GM12864 (cell line): ENCODE results near the gene ABCA4.

Source experiments
- DNase-seq: peaks from one replicate; pipeline ENCODE4 v3.0.0-alpha.2; 2011; ENCODE audit warnings: low read depth
- H3K4me3 ChIP-seq: 2 replicates; pipeline ENCODE4 v1.5.1; 2011; ENCODE audit warnings: mild to moderate bottlenecking, low read depth, low read length, control low read depth
- TF ChIP-seq, protein P1 (sequence below): IDR thresholded peaks from 2 replicates; pipeline ENCODE4 v1.5.1; 2011; ENCODE audit warnings: low read depth, mild to moderate bottlenecking, moderate library complexity, low read length, control low read depth, inconsistent platforms; ENCODE audit errors: missing control alignments

The ABCA4 gene

DNA sequence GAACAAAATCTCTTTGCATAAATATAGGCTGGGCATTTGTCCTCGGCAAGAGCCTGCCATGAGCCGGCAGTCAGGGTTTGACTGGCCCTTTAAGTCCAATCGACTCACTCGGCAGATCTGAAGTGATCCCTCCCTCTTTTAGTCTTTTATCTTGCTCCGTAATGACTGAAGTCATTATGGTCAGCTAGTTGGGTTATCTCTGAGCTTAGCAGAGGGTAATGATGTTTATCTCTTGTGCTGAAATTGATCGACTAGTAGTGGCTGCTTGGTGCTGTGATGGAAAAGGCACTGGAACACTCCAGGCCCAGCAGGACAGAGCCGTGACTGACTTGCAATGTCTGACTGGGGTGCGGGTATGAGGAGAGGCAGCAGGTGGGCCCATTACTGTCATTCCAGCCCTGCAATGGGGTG lies 468 bp upstream of the ABCA4 start:
- no peak overlapping the region for H3K4me3 ChIP-seq
- TF ChIP-seq, protein P1, sequence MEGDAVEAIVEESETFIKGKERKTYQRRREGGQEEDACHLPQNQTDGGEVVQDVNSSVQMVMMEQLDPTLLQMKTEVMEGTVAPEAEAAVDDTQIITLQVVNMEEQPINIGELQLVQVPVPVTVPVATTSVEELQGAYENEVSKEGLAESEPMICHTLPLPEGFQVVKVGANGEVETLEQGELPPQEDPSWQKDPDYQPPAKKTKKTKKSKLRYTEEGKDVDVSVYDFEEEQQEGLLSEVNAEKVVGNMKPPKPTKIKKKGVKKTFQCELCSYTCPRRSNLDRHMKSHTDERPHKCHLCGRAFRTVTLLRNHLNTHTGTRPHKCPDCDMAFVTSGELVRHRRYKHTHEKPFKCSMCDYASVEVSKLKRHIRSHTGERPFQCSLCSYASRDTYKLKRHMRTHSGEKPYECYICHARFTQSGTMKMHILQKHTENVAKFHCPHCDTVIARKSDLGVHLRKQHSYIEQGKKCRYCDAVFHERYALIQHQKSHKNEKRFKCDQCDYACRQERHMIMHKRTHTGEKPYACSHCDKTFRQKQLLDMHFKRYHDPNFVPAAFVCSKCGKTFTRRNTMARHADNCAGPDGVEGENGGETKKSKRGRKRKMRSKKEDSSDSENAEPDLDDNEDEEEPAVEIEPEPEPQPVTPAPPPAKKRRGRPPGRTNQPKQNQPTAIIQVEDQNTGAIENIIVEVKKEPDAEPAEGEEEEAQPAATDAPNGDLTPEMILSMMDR = no peak
- no peak for DNase-seq

DNA sequence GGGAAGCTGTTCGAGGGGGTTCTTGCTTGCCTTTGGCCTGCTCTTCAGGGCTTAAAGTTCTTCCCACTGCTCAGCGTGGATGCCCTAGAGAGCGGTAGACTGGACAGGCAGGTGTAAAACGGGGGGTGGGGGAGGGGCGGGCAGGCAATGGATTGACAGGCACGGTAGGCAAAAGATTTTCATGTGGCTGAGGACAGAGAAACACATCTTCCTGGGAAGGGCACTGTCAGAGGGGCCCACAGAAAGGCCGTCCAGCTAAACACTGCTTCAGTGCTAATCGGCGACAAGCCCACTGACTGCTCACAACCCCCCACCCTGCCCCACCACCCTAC lies 412 bp downstream of the ABCA4 start:
- TF ChIP-seq, protein P1 = no peak
- no peak overlapping the region for H3K4me3 ChIP-seq
- no peak for DNase-seq

DNA sequence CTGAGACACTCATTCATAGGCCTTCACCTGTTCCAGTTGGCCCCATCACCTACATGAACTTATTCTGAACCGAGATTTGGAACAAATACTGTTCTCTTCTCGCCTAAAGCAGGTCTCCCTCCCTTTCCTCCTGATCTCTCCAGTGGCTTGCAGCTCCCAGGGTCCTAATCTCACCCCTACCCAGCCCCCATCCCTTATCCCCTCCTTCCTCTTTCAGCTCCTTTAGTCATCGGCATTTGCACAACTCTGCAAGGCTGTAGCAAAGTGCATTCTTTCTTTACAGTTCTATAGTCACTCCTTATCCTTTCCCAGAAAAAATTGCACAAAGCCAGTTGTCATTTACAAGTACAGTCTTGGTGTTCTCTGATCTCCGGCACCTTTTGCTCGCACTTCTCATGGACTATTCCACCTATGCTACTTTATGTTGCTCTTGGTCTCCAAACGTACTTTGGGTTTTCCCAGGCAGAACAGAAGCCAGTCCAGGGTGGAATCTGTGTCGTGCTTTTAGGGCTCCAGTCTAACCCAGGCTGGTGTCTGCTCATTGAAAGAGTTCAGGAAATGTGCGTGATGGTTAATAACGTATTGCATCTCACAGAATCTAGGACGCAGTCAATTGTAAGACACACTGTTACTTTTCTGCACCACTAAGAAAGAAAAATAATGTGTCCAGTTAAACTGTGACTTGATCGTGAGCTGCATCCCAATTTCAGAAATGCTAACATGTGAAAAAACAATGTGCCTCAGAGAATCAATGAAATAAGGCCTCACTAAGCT lies 965 bp downstream of the ABCA4 start:
- TF ChIP-seq, protein P1 = no peak
- no peak overlapping the region for H3K4me3 ChIP-seq
- DNase-seq = no peak

DNA sequence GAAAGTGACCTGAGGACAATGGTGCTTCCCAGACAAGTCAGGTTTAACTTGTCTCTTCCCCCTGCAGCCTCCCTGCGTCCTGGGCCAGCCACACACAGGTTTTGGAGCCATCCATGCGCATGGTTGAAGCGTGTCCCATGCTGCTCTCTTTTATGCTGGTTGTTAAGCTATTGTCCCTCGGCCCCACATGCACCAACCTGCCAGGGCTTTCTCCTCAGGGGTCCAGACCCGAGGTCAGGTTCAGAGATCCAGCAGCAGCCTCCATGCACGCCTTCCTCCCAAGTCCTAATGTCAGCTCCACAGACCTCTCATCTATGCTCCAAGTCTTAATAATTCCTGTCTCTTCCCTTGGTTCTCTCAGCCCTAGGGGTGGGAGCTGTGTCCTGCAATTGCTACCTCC lies 1.6 kb downstream of the ABCA4 start:
- TF ChIP-seq, protein P1 = no peak
- no peak overlapping the region for H3K4me3 ChIP-seq
- DNase-seq = no peak

DNA sequence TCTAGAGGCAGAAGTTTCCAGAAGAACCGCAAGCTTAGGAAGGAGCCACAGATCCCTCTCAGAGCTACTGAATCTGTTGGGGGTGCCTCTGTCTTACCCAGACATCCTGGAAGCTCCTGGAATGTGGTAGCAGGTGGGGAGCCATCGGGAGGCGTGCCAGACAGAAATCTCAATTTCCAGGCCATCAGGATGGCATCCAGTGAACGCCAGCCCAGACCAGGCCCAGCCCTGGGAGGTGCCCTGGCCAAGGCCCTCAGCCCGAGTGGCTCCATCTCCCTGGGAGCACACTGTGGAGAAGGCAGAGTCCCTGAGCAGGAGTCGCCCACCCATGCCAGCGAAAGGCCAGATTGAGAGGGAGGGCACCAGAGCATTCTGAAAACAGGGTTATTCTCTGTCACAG lies 2.5 kb downstream of the ABCA4 start:
- H3K4me3 ChIP-seq = no peak overlapping the region
- TF ChIP-seq, protein P1 = no peak
- DNase-seq = no peak

DNA sequence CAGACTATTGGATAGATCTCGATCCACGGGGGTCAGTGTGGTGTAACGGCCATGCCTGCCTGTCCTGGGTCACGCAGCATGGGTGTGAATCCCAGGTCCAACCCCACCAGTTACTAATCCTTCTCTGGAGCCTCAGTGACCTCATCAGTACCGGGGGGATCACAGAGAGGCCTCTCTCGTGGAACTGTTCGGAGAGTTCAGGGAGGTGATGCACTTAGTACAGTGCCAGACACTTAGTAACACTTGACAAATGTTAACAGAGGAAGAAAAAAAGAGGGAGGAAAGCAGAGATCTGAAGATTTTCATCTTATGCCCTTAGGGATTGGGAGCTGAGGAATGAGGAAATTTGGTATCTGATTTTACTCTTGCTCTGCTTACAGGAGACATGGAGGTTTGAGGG lies 2.9 kb downstream of the ABCA4 start:
- DNase-seq = no peak
- TF ChIP-seq, protein P1 = no peak
- no peak overlapping the region for H3K4me3 ChIP-seq

DNA sequence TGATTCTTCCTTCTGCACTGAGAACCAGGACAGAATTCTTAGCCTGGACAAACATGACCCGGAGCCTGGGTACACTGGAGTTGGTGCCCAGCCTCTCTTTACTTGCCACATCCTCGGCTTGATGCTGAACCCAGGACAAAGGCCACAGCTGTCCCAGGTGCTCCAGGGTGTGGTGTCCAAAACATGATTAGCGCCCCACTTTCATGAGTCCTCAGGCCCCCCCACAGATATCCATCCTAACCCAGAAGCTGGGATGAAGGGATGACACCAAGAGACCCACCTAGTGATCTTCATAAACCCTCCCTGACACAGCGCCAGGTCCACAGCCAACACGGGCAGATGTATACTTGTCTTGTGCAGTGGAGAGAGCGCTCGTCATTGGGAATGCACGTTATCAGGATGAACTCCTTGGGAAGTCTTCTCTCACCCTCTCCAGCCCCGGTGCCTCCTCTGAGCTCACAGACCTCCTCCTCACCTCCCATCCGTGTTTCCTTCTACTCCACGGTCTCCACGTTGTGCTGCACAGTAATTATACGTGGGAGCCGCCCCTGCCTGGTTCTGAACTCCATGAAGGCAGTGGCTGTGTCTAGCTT lies 3.6 kb downstream of the ABCA4 start:
- DNase-seq = no peak
- H3K4me3 ChIP-seq = no peak overlapping the region
- TF ChIP-seq, protein P1 = no peak
